Measurements from ENCODE around the gene PPP1R3C.

- TF ChIP-seq CTCF (IDR thresholded peaks at IDR 0.05; ENCODE audit: borderline replicate concordance, extremely low read depth, low read length, poor library complexity, severe bottlenecking): no peak
- no peak for TF ChIP-seq EZH2 (IDR thresholded peaks at IDR 0.05; ENCODE audit: borderline replicate concordance, low read depth, low read length, severe bottlenecking)
Measured at GRCh38 chr10:91630625-91631024, 2.2 kb downstream of the PPP1R3C start.
